C1 segment of cervical spinal cord (tissue), 14 donors: ENCODE results near the gene TTLL10.

Source experiments
- DNase-seq, 14 donors: peaks; one replicate each; lab custom pipeline; 2025; lab: John Stamatoyannopoulos, UW

The TTLL10 gene

GRCh38 chr1:1173793-1174415 is at the start of gene TTLL10:
Gene TTLL10, plus strand, starts transcription at chr1:1173880. Its CDS starts 5,336 bp downstream, at chr1:1179216.
- DNase-seq, result no peak

GRCh38 chr1:1124508-1124785 is 49.2 kb upstream of the TTLL10 start:
- DNase-seq, result no peak

DNA sequence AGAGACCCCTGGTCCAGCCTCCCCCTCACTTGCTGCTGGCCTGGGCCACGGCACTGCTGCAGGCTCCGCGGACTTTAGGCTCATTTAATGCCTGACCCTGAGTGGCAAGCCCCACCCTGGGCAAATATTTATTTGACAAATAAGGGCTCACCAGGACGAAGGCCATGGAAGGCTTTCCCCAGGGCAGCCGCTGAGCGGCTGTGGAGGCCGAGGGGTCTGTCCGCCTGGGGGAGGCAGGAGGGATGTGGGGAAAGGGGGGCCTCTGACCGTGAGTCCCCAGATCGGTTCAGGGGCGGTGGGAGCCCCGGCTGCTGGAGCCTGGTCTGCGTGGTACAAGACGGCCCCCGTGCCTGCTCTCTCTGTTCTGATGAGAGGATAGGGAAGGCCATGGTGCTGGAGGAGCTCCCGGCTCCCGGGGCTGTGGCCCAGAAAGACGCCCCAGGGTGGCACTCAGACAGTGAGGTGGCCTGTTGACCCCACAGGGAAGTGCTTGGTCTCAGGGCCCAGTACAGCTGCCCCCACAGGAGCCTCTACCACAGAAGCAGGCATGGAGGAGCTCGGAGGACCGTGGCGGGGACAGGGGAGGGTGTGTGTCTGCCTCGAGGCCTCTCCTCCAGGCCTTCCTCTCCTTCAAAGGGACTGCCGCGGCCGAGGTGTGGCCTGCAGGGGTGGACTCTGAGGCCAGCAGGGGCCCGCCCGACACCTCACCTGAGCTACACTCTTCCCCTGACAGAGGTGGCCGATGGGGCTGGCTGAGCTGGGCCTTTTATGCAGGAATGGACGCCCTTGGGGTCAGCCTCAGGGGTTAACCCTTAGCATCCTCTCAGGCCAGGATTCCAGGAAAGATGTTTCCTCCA is 48.7 kb upstream of the TTLL10 start:
- no peak for DNase-seq

- no peak for DNase-seq
Observed at GRCh38 chr1:1125945-1126344, 47.7 kb upstream of the TTLL10 start.

DNA sequence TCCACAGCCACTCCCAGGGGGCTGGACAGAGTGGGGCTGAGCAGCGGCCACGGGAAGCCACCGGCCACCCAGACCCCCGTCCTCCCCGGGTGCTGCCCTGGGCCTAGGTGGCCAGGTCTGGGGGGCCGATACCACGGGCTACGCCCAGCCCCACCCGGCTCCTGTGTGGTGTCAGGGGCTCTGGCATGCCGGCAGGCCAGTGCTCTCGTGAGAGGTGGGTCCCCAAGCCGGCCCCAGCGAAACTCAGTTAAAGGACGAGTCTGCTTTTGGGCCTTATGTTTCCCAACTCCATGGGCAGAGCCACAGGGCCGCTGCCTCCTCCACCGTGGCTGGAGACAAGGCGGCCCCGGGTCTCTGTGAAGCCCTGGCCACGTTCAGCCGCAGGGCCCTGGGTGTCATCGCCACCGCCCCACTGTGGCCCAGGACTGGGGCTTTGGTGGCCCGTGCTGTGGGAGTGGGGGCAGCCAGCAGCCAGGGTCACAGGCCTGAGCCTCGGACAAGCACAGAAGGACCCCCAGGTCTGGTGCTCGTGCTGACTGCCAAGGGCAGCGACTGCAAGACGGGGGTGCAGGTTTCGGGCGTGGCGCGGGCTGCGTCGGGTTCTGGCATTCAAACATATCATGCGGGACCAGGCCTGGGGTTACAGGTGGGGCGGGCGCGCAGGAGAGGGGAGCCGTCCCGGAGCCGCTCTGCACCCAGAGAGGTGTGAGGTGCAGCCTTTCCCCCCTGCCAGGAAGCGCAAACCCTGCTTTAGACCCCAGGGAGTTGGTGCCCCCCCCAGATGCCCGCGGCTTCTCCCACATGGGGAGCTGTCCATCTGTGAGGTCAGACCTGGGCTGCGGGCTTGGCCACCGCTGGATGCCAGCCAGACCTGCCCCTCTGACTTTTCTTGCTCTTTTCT is 45.9 kb upstream of the TTLL10 start:
- no peak for DNase-seq

- no peak for DNase-seq
Observed at GRCh38 chr1:1128454-1129139, 45.1 kb upstream of the TTLL10 start.

DNA sequence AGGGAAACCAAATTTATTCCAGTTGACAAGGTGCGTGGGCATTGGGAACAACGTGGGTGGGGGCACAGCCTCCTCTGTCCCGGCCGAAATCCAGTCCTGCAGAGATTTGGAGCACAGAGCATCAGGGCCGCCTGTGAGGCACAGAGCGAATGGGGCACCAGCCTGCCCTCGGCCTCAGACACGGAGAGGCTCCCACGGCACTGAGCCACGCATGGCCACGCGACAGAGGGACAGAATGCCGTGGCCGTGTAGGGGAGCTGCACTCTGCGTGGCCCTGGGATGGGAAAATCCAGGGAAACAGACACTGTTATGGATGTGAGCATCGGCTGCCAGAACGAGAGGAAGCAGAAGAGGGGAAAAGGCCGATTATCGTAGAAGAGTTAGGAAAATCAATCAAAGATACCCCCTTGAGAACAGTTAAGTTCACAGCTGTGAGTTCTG is 44.3 kb upstream of the TTLL10 start:
- DNase-seq, result no peak

GRCh38 chr1:1130206-1131120 is 43.2 kb upstream of the TTLL10 start:
- no peak for DNase-seq

DNA sequence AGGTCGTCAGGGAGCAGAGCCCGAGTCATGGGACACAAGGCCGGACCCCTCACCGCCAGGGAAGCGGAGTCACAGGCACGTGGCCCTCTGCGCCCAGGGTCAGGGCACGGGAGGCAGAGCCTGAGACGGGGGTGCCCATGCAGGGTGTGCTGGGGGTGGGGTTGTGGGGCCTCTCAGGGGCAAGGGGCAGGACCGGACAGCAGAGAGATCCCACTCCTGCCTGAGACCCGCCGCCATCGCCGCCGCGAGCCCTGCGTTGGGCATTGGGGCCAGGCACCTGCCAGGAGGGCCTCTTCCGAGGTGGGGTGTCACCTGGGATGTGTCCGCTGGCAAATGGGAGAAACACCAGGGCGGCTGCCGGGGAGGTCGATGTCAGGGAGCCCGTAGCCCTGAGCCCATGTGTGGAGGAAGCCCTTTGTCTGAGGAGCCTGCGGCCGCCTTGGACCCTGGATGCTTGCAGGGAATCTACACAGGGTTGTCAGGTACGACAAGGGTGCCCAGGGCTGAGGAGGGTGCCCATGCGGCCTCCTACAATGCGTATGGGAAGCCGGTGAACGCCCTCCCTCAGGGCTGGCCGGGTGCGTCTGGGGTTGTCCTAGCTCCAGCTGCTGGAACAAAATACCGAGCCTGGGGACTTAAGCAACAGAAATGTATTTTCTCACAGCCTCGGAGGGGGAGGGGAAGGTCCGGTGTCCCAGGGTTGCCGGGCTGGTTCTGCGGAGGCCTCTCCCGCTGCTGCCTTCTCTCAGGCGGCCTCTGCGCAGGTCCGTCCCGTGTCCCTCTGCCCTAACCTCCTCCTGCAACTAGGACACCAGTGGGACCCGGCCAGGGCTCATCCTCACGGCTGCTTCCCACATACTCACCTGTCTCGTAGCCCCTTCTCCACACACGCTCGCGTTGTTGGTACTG is 41.4 kb upstream of the TTLL10 start:
- no peak for DNase-seq

- no peak for DNase-seq
Observed at GRCh38 chr1:1132956-1133750, 40.5 kb upstream of the TTLL10 start.

DNA sequence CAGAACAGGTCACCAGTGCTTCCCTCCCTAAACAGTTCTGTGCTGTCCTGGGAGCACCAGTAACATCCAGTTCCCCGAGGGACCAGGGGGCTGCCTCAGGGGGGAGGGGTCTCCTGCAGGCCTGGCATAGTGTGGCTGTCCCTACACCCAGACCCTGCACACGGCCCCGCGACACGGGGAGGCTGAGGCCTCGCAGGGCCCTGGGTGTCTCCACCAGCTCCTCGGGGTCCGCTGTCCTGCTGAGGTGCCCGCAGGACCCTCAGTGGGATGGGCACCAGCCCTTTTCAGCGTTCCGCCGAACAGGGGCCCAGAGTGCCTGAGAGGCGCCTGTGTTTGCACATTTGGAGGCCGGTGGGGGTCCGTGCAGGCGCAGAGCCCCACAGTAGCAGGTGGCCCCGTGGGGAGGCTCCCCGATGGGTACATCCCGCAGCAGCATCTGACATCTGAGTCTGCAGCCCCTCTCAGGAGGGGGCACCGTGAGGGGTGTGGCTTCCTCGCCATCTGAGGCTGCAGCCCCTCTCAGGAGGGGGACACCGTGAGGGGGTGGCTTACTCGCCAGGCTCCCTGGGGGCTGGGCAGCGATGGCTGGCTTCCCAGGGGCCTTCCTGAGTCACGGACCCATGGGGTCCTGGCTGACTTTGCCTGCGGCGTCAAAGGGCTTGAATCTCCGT is 39.2 kb upstream of the TTLL10 start:
- no peak for DNase-seq

GRCh38 chr1:1135339-1136136 is 38.1 kb upstream of the TTLL10 start:
- DNase-seq, result no peak

DNA sequence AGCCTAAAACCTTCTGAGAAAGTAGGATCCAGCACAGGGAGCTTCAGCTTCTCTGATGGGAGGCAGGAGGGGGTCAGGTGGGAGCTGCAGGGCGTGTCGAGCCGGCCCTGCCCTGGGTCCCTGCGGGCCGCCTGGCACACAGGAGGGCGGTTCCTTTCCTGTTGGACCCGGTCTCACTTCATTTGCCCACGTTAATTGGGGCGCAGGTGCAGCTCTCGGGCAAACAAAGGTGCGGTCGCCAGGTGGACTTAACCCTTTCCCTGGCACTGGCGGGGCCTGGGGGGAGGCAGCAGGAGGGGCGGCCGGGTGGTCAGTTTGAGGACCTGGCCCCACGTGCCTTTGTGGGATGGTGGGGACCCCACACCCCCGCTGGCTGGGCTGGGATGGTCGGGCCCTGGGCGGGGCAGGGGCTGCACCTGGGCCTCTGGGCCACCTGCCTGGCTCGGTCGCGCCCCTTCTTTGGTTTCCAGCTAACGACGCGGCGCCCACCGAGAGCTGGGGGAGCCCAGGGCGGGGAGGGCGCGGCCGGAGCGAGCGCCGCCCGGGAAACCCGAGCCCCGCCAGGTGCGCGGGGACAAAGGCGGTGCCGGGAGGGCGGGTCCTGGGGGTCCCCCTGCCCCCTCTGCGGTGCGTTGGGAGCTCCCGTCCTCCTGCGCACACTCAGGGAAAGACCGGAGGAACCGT is 37.0 kb upstream of the TTLL10 start:
- no peak for DNase-seq

DNA sequence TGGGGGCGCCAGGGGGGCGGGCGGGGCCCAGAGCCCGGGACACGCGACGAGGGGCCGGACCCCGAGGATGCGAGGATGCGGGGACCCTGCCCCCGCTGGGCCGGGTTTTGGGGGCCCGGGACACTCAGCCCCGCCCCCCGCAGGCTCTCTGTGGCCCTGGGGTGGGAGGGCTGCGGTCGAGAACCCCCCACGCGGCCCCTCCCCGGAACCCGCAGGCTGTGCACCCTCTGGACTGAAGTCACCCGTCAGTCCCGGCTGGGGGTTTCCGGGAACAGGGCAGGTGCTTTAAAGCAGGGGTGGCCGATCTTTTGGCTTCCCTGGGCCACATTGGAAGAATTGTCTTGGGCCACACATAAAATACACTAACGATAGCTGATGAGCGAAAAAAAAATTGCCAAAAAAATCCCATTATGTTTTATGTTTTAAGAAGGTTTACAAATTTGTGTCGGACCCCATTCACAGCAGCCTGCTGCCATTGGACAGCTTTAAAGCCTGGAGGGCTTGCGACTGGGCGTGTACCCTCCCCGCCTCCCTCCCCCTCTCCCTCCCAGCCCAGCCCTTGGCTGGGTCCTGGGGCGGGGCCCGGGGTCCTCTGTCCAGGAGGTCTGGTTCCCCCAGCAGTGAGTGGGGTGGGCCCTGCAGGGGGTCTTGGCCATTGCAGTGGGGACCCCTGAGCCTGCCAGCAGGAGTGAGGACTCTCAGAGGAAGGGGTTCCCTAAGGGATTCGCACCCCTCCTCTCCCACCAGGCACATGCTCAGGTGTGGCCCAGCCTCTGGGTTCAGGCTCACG is 36.2 kb upstream of the TTLL10 start:
- no peak for DNase-seq

DNA sequence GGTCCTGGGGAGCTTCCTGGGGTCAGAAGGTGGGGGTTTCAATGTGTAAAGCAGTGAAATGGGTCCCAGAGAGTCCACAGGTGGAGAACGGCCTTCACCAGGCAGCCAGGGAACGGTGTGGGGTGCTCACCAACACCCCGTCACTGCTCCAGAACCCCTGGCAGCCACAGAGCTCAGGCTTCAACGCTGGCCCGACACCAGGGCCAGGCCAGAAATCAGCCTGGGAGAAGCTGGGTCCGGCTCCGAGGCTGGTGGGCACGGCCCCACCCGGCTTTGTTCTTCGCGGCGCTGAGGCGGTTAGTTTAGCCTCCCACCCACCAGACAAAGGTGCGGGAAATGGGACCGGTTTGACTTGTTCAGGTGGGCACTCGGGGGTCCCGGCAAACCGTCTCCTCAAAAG is 33.0 kb upstream of the TTLL10 start:
- DNase-seq, result no peak
